Measurements from ENCODE around the gene GET4.

DNA sequence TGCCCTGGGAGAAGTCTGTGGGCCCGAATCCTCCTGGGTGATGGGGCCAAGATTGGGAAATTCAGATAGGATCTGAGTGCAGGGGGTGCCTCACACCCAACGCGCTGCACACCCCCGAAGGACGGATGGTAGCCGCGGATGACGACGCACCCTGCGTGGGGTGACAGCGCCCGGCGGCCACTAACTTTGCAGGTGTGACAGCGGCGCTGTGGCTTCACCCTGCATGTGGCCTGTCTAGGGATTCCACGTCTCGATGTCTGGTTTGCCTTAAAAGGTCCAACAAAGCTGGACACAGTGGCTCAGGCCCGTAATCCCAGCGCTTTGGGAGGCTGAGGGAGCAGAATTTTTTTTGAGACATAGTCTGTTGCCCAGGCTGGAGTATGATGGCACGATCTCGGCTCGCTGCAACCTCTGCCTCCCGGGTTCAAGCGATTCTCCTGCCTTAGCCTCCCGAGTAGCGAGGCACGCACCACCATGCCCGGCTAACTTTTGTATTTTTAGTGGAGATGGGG, 59.6 kb downstream of the GET4 start:
- TF ChIP-seq, protein P1, sequence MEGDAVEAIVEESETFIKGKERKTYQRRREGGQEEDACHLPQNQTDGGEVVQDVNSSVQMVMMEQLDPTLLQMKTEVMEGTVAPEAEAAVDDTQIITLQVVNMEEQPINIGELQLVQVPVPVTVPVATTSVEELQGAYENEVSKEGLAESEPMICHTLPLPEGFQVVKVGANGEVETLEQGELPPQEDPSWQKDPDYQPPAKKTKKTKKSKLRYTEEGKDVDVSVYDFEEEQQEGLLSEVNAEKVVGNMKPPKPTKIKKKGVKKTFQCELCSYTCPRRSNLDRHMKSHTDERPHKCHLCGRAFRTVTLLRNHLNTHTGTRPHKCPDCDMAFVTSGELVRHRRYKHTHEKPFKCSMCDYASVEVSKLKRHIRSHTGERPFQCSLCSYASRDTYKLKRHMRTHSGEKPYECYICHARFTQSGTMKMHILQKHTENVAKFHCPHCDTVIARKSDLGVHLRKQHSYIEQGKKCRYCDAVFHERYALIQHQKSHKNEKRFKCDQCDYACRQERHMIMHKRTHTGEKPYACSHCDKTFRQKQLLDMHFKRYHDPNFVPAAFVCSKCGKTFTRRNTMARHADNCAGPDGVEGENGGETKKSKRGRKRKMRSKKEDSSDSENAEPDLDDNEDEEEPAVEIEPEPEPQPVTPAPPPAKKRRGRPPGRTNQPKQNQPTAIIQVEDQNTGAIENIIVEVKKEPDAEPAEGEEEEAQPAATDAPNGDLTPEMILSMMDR (IDR thresholded peaks at IDR 0.05 in 2 of 3, conservative IDR thresholded peaks at IDR 0.05 in 1 of 3; ENCODE audit: borderline replicate concordance in 1 of 3, insufficient read depth in 1 of 3, low read depth in 2 of 3, low read length in 2 of 3): no peak
- TF ChIP-seq POLR2AphosphoS5 (IDR thresholded peaks at IDR 0.05; ENCODE audit: low read depth, low read length) (no peak), POLR2A (IDR thresholded peaks at IDR 0.05; ENCODE audit: borderline replicate concordance, extremely low read depth, insufficient read depth, insufficient read length) (no peak)
